Measurements from ENCODE around the gene ITPR2.

The ITPR2 gene

GRCh38 chr12:26848156-26848825 lies 15.3 kb upstream of the ITPR2 start:
- no peak for DNase-seq

DNA sequence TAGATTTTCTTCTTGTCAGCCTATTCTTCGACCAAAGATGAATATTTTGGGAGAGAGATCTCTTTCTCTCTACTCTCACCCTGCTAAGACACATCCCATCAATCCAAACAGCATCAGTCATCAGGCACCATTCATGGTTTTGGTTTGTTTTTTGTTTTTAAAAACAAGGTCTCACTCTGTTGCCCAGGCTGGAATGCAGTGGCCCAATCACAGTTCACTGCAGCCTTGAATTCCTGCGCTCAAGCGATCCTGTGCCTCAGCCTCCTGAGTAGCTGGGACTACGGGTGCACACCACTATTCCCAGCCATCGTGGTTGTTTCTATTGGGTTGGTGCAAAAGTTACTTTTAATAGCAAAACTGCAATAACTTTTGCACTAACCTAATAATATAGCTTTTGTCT lies 14.4 kb upstream of the ITPR2 start:
- no peak for DNase-seq

- peak; percentile 62 for DNase-seq
Measured at GRCh38 chr12:26846416-26846815, 13.4 kb upstream of the ITPR2 start.

- DNase-seq: peak; percentile 99
Measured at GRCh38 chr12:26845984-26846383, 13.0 kb upstream of the ITPR2 start.

- DNase-seq: peak; percentile 67
Measured at GRCh38 chr12:26845057-26845666, 12.2 kb upstream of the ITPR2 start.

- DNase-seq: peak; percentile 93
Measured at GRCh38 chr12:26843311-26843710, 10.3 kb upstream of the ITPR2 start.

DNA sequence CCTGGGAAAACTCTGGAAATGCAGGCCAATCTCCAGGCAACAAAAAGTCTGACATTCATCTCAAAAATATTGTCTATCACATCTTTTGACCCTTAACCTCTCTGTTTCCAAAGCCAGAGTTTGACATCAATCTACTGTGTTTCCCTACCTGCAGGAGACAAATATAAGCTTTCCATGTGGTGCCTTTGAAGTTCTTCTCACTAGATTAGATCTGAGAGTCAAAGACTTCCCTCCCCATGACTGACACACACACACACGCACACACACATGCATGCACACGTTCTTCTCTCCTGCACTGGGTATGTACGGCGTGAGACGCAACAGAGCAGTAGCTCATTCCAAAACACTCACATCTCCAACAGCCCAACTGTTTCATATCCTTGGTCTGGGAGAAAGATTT lies 8.1 kb upstream of the ITPR2 start:
- no peak for DNase-seq

DNA sequence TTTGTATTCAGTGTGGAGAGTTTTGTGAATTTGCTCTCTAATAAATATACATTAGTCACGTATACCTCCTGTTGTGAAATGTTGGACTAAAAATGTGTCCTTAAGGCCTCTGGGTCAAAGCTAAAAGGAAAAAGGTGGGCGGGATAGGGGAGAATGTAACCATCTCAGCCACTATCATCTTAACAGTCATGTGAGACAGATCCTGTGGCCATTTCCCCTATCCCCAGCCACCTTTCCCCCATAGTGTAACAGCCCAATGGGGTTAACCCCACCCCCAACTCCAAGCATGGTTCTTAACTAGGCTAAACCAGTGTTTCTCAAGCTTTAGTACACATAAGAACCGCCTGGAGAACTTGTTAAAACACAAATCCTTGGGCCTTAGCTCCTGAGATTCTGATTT lies 6.5 kb upstream of the ITPR2 start:
- peak; percentile 37 for DNase-seq

GRCh38 chr12:26838888-26839416 lies 6.0 kb upstream of the ITPR2 start:
- no peak for DNase-seq

GRCh38 chr12:26836201-26836600 lies 3.2 kb upstream of the ITPR2 start:
- DNase-seq: no peak

DNA sequence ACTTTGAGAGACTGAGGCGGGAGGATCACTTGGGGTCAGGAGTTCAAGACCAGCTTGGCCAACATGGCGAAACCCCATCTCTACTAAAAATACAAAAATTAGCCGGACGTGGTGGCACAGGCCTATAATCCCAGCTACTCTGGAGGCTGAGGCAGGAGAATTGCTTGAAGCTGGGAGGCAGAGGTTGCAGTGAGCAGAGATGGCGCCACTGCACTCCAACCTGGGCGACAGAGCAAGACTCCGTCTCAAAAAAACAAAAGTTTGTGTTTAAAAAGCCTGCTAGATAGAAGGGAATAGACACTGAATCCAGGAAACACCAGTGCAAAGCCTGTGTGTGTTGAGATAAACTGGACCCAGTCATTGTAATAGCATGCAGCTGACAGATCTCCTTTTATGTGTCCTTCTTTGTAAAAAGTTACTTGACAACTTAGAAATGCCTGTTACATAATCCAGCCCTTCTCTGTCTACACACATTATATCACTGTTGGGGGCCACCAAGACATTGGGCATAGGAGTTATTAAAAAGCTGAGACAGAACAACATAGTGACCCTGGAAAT lies 1.6 kb upstream of the ITPR2 start:
- DNase-seq: peak; percentile 63

DNA sequence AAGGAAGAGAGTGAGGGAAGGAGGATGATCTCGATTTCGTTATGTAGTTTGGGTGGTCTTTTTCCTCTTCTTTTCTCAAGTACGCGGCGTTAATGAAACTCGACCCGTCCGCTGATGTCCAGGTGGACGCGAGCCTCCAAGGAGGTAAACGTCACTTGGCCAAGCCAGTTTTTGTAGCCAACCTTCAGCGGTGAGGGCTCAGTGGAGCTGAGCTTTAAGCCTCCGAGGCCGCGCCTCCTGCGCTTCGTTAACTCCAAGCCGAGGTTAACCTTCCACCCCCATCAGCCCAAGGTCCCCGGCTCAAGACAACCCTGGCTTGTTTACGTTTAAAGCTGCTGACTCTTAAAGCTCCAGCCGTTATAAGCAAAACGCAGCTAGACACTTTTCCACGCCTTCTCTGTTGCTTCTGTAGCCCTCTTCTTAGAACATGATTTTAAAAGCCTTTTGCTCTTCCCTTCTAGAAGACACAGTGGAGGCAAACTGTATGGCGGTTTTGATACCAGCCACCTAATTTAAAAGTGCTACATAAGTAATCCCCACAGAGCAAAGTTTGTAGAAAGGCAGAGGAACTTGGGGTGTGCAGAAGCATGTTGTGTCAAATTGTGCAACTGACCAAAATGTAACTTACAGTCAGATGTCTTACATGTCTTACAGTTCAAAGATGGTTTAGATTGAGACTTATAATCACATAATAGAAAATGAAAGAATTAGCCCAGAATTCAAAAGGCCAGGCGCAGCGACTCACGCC lies 923 bp upstream of the ITPR2 start:
- DNase-seq: peak; percentile 79

DNA sequence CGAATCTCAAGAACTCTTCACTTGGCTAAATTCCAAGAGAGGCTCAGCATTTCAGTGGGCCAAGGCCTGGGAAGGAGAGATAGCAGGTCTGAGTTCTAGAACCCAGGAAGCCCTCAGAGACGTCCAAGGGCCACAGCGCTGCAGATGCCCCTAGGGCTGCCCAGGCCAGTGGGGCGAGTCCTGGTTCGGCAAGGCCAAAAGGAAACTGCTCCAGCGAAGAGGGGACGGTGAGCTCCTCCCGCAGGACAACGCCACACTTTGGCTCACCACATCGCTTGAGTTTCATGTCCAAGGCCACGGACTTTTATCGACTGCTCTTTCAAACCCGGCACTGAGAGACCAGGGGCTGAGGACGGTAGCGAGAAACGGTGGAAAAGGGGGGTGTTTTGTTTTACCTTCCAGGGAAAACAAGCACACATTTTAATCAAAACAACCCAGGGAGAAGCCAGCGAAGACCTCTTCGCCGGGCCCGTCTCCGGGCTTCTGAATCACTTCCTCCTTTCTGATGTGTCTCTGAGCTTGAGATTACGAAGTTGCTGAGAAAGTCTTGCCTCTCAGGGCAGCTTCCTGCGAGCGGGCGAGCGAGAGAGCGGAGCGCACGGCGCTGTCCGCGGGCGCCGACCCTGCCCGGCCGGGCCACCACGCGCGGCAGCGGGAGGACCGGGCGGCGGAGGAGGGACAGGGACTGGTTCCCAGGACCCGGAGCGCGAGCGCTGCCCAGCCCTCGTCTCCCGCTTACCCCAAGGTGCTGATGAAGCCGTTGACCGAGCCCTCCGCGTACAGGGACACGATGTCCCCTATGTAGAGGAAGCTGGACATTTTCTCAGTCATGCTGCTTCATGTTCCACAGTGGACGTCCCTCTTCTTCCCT lies 808 bp downstream of the ITPR2 start:
- DNase-seq: peak; percentile 97

- DNase-seq: peak; percentile 59
Measured at GRCh38 chr12:26830783-26831551, 2.0 kb downstream of the ITPR2 start.

DNA sequence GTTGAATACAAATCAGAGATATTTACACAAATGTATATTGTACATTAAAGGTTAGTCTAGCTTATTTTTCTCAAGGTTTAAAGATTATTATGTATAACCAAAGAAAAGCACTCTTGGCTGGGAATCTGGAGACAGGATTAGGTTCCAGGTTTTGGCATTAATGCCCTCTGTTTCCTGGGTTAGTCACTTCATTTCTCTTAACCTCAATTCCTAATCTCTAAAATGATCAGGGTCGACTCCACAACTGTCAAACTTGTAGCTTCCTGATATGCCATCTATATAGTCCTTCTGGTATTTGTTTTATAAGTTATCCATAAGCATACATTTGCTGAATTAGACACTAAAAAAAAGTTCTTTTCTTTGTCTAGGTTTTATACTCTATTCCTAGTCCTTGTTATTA lies 2.6 kb downstream of the ITPR2 start:
- DNase-seq: peak; percentile 56

- DNase-seq: peak; percentile 58
Measured at GRCh38 chr12:26828280-26829073, 4.5 kb downstream of the ITPR2 start.

DNA sequence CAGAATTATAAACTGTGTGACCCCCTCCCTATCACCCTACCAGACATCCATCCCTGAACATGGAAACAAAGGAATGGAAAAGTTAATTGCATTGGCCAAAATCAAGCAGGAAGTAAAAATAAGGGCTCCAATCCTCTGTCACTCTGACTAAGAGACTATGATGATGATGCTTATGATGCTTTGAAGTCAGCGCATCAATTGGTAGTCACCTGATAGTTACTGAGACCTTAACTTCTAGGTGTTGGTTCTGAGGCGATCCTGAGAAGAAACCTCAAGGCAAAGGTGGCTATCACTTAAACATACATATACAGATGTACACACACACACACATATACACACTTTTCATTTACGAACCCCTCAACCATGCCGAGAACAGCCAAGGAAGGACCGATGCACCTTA lies 6.6 kb downstream of the ITPR2 start:
- DNase-seq: no peak

- DNase-seq: no peak
Measured at GRCh38 chr12:26825459-26826016, 7.5 kb downstream of the ITPR2 start.

GRCh38 chr12:26823390-26823789 lies 9.6 kb downstream of the ITPR2 start:
- DNase-seq: peak; percentile 74

GRCh38 chr12:26822026-26822425 lies 11.0 kb downstream of the ITPR2 start:
- no peak for DNase-seq

Data from hematopoietic multipotent progenitor cell treated with erythropoietin and hydrocortisone succinate and interleukin-3 and kit ligand, for 6 days (in vitro differentiated cells).